Stimulated activated CD8-positive, alpha-beta memory T cell treated with anti-CD3 and anti-CD28 coated beads, Interleukin-7, amount 100 ng/mL, for 24 hours (primary cell): ENCODE measurements around the gene HOXB9.

Source experiments
- DNase-seq: peaks from one replicate; pipeline ENCODE4 v3.0.0-alpha.2; 2020; ENCODE audit warnings: low read depth

HOXB9 gene

DNA sequence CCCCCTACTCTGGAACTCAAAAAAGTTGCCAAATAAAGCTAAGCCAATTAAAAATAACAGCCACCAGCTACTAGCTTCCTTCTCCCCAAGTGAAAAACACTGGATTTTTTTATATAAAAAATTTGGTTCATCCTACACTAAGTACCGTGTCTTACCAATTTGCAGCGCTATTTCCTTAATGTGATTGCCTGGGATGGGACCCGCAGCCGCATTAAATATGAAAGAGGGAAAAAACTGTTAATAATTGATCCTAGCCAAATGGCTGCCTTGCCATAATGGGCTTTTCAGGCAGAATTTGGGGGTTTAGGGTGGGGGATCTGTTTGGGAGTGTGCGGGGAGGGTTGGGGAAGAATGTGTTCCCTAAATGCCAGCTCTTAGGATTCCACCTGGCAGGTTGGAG lies 2.0 kb downstream of the HOXB9 start:
- no peak for DNase-seq

DNA sequence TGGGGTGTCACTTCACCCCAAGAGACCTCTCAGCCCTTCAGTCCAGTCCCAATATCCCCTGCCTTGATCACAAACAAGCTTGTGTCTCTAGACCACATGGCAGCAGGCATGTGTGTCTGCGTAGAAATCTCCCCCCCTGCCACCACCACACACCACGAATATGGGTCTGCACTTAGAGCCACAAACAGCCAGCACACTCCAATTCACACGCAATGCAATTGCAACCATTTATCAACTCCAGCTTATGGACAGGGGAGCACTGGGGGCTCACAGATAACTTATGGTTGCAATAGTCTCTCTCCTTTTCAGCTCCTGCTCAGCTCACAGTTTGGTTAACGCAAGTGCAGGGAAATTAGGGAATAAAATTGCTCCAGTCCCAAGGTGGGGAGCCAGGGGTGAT lies 2.6 kb downstream of the HOXB9 start:
- DNase-seq: no peak

DNA sequence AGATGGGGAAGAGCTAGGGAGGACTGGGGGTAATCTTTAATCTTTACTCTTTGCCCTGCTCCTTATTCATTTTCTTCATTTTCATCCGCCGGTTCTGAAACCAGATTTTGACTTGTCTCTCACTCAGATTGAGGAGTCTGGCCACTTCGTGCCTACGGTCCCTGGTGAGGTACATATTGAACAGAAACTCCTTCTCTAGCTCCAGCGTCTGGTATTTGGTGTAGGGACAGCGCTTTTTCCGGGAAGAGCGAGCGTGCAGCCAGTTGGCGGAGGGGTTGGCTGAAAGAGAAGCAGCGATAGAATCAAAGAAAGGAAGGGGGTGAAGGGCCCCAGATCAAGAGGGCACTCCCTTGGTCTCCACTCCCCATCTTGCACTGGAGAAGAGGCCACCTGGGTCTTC lies 3.3 kb downstream of the HOXB9 start:
- no peak for DNase-seq

DNA sequence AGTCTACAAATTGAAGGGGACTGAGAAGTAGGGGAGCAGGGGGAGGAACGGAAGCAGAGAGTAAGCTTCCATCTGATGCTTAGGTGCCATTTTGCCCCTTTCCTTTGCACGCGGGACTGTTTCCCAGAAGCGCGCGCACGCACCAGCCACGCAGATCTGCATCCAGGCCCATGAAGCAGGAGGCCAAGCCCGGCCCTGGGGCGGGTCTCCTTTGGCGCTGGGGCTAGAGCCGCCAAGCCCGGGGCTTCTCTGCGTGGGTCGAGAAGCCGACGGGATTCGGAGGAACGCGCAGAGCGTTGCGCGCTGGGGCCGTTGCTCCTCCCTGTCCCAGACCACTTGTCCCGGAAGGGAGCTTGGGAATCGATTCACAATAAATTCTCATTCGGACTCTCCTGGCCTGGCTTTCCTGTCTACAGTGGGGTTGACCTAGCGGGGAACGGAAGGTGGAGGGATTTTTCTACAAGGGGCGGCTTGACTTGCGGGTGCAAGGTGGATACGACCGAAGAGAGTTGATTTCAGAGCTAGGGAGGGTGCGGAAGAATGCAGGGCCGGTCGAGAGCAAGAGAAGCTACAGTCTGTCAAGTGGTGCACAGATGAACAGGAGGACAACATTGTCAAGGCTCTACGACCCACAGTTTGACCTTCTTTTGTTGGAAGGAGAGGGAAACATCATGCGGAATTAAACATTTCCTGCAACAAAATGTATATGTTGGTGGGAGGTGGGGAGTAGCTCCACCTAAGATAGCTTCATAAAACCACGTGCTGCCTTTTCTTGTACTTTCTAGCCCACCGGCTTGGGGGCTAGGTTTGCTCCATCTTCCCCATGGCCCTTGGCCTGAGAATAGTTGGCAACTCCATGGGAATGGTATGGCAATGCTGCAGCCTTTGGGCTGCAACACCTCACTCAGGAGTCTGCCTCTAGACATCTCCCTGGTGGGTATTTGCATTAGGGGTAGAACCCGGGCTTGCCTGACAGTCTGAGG lies 4.5 kb downstream of the HOXB9 start:
- DNase-seq: no peak

DNA sequence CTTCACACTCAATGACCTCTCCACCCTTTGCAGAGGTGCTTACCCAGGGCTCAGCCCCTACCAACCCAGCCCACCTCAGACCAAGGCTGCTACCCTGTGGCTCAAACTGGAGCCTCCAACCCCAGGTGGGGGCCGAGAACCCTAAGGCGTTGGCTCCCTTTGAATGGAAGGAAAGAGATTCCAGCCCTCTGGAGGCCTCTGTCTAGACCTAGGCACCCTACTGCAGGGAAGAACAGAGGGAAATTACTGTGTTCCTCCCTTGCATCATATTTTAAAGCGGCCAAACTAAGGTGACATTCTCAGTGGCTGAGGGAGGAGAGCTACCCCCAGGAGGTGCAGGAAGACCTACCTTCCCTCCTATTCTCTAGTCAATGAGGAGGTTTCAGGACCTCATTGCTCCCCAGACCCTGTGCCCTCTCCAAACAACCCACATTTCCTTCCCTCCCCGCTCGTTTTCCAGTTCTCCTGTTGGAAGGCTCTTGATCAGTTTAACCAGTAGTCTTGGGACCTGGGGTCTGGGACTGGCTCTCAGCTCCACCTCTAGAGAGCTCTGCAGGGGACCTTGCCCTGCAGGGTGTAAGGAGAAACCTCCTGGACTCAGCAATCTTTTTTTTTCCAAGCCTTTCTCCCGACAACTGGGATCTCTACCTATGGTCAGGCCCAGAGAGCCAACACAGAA lies 5.6 kb downstream of the HOXB9 start:
- DNase-seq: no peak

DNA sequence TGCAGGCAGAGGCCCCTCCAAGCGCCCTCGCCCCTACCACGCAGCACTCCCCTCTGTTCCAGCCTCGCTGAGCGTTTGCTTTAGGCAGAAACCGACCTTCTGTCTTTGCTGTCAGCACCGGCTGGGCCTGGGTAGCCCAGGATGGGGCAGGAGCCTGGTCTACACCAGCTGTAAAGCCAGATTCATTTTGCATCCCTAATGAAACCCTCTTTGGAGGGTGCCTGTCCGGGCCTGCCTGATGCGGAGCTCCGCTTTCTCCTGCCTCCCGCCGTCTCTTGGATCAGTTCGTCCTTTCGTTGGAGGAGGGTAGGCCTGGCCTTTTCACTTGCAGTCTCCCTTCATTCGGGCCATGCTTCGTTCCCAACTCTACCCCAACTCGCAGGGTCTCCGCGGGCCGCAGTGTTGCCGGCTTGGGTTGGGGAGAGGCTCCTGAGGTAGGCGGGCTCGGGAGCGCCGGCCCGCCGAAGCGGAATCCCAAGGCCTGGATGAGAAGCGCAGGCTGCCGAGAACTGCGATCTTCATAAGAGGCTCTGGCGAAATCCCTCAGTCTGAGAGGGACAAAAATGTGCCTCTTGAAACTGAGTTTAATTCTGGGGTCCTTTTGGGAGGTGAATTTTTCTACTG lies 6.2 kb downstream of the HOXB9 start:
- no peak for DNase-seq

DNA sequence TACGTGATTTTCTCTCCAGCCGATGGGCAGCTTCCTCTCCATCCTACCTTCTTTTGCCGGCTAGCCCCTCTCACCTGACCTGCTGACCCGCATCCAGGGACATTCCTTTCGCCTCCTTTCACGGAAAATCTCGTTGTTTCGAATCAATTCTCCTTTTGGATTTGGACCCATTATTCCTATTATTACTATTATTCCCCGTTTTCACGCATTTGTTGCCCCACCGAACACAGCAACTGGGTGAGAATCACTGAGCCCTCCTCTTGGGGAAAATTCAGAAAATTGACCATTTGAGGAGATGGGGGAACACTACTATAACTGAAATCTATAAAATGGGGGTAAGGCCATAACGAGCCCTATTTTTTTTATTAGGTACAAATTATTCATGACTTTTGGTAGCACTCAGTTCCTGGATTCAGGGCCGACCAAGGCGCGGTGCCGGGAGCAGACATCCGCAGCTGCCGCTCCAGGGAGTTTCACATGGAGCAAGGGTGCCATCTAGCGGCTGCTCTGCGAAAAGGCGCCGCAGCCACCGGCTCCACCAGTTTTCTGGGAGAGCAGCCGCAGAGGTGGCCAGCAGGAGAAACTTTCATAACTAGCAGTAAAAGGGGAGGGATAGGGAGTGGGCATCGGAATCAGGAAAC lies 7.8 kb downstream of the HOXB9 start:
- DNase-seq: peak; percentile 69

DNA sequence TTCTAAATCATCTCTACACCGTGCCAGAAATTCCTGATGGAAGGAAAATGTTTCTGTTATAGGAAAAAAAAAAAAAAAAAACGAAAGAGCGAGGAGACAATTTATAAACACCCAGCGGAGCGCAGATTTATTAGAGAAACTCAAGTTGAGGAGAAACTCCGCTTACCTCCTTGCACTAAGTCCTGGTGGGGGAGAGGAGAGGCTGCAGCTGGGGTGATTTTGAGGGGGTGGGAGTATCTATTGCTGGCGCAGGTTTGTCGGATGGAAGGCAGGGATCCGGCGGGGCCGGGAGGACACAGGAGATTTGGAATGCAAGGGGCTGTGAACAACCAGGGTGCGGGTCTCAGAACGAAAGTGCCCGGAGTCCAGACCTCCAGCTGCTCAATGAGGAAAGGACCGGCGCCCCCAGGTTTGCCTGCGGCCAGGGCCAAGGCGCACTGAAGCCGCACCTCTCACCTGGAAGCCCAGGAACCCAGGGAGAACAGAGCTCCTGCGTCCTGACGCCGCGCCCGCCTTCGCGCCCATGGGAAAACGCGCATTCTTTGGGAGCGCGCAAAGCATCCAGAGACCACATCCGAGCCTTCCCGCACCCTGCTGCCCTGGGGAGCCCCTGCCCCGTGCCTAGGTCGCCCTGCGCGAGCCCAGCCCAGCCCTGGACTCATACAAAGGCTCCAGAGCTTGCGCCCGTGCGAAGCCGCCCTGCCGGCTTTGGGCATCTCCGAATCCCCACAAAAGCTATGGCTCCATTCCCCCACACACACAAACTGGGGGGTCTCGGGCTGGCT lies 8.5 kb downstream of the HOXB9 start:
- no peak for DNase-seq

DNA sequence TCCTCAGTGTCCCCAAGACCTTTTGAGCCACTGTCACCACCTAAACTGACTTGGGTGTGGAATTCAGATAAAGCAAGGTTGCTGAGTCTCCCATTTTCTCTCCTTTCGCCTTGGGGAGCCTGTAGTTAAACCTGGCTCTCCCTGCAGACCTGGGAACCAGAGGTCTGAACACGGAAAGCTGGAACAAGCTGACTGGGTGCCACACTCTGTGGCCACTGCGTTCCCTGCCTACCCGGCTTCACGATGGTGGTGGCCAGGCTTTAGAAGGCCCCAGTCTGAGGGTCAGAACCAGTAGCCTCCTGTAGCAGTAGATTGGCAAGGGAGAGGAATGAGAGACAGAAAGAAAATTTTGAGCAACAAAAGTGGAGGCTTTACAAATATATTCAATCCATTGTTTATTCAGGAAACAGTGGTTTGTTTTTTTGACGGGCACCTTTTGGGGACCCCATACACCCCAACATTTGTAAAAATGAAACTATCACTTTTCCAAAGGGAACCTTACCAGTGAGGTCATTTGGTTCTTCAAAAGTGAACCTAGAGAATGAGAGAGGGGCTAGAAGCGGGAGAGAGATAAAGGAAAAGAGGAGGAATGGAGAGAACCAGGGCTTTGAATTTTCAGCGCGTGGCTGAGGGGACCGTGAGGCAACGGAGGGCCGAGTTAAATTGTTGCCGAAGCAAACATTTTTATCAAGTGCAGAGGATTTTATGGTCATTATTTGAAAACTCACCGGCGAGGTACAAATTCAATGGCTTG lies 9.3 kb downstream of the HOXB9 start:
- DNase-seq: no peak

DNA sequence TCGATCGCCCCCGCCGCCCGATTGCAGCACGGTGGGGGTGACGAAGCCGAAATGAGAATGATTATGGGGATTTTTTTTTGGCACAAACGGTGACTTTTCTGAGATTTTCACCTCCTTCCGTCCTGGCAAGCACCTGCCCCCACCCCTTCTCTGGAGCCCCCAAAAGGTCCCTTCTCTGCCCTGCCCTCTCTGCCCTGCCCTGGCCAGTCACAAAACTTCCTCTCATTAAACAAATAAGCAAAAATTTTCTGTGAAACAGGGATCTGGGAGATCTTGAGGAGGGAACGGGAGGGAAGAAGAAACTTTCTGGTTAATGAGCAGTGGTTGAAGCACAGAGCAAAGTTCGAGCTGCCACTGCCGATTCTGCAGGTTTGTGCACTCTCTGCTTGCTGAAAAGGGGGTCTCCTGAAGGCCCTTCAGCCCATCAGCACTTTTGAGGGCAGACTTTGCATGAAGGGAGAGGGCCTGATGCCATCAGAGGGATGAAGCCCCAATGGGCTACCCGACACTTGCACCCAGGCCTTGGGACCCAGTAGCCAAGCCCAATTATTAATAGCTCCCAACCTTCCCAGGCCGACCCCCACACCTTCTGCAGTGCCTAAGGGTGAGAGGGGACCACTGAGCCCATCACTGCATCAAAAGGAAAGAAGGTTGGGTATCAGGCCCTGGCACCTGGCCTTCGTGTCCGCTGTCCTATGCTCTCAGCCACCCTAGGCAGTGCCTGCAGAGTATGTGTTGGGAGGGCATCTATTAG lies 10.0 kb downstream of the HOXB9 start:
- DNase-seq: no peak

DNA sequence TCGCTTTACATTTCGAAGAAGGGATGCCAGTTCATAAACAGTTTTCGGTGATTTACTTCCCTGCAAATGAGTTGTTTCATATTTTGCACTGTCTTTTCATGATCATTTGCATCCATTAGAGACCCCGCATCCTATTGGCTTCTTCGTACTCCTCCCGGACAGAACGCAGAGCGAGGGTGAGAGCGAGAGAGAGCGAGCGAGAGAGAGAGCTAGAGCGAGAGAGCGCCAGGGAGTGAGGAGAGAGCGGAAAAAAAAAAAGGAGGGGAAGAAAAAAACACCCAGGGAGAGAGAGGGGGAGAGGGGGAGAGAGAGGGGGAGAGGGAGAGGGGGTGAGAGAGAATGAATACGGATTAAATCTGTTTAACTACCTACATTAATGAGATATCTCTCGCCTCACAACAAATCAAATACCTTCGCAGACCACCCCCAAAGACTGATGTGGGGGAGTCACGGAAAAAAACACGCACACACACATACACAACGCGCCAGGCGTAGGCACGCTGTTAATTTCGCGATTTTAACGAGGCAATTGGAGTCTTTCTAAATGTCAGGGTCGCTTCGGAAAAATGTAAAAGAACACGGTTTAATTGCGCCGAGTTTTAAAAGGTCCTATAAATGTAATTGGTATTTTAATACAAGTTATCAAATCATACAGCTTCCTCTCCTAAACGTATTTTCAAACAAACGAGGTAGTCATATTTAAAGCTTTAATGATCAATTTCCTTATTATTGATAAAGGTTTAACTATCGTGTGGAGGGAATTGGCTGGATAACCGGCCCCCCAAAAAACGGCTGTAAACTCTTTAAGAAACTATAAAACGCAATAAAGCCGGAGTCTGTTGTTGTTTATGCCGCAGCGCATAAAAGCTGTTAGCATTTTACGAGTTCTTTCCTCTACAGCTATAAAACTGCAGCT lies 10.9 kb downstream of the HOXB9 start, which contains the start of gene HOXB8:
Gene HOXB8 (minus strand): TSS at position 246 of the 916 bp plus-strand sequence. CDS start 588 bp downstream, outside the sequence.
- DNase-seq: no peak

DNA sequence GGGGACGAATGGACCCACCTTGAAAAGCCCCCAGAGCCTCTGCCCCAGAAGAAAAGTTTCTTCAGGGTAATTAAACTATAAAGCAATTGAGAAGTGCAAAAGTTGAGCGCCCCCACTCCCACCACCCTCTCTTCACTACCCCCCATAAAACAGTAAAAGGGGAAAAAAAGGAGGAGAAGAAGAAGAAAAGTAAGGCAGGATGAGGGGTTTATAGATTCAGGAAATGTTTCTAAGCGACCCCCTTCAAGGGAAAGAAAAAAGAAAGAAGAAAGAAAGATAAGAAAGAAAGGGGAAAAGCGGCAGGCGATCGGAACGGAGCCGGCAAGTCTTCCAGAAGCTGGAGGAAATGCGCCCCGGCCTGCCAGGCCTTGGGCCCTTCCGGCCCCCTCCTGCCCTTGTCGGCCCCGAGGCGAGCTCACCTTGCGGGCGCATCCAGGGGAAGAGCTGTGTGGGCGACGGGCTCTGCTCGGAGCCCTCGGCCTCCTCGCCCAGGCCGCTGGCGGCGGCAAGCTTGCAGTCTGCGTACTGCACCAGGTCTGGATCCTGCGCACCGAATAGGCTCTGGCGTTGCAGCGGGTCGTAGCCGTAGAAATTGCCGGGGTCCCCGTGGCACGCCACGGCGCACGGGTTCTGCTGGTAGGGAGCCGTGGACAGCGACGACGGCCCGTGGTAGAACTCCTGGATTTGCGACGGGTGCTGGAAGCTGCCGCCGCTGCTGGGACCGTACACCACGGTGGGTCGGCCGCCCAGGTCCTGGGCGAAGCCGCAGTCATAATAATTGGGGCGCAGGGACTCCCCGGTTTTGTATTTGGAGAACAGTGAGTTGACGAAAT lies 12.1 kb downstream of the HOXB9 start:
- no peak for DNase-seq

DNA sequence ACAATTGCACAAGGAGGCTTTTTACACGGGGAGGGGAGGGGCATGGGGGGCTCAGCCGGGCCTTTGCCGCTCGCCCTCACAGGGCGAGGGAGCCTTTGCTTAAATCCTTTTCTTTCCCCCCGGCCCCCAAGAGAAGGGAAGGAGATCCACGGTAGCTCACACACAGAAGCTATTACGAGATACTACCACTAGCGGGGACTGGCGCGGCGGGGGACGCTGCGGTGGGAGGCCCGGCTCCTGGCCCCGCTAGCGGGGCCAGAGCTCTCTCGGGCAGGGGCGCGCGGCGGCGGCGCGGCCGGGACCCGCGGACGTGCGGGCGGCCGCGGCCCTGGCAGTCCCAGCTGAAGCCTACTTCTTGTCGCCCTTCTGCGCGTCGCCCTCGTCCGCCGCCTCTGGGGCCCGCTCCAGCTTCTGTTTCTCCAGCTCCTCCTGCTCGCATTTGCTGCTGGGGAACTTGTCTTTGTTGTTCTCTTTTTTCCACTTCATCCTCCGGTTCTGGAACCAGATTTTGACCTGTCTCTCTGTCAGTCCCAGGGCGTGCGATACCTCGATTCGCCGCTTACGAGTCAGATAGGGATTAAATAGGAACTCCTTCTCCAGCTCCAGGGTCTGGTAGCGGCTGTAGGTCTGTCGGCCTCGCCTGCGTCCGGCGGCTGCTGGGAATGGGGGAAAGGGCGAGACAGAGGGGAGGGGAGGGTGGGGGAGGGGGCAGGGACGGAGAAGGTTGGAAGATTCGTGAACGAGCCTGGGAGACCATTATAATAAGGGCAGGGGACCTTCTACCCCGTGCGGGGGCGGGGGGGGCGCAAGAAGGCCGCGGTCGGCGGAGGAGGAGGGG lies 13.1 kb downstream of the HOXB9 start:
- no peak for DNase-seq

DNA sequence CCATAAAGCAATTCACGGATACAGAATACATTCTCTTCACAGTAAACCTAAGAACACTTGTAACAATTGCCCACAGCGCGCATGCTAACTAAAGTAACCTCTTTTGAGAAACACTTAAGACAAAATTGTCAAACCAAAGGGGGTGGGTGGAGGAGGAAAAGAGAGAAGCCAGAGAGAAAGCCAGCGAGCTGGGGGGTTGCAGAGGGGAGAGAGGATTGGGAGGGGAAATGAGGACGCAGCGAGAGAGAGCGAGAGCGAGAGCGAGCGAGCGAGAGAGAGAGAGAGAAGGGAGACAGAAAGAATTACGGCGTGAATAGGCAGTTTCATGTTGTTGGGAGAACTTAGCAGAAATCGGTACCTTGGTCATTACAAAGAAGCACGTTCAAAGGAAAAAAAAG lies 13.7 kb downstream of the HOXB9 start:
- no peak for DNase-seq

DNA sequence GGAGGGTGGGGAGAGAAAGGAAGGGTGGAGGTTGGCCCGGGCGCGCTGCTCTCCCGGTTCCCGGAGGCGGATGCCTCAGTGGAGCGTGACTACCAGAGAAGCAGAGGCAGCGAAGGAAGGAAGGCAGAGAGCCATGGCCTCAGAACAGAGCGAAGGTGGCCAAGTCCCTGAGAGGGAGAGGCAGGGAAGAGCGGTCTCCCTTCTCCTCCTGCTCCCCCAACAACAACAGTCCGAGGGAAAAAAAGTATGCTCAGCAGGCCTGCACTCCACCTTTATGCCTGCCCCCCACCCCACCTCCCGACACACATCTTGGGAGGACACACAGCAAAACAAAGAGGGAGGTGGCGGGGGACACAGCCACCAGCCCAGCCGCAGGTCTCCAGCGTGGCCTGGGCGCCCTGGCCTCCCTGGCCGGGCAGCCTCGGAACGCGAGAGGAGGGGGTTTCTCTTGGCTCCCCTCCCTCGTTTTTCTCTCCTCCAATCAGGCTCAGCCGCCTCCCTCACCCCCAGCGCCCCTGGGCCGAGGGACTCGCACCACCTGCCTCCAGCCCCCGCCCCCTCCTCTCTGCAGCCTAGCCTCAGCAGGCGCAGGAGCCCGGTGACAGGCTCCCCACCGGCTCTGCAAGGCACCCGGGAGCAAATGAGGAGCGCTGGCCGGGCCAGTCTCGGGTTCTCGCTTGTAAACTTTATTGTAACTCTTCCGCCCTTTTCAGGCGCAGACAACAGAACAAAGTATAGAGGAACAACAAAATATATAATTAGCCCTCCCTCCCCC lies 14.3 kb downstream of the HOXB9 start:
- no peak for DNase-seq

DNA sequence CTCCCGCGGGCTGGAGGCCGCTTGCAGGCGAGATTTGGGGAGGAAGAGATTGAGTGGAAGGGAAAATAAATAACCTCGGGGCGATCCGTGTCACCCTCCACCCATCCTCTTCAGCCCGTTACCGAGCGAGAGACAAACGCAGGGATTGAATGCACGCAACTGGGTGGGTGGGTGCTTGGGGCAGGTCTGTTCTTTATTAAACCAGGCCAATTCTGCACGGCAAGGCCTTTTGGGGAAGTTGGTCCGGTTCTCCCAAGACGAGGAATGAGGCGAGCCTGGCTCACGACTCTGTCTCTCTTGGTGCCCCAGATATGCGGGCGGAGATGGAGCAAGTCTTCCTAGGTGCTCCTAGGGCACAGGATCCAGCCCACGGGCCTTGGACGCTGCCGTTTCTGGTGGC lies 14.9 kb downstream of the HOXB9 start:
- DNase-seq: no peak
